Measurements from ENCODE around the gene MARCO.

GRCh38 chr2:118968042-118968441 is 26.0 kb downstream of the MARCO start:
- no peak for TF ChIP-seq GATA2 (IDR thresholded peaks at IDR 0.05; ENCODE audit: low read depth, low read length)
- no peak for TF ChIP-seq GATA3 (IDR thresholded peaks at IDR 0.05; ENCODE audit: low read depth, low read length)

Measured in SH-SY5Y (cell line).